Stimulated activated CD4-positive, alpha-beta T cell treated with anti-CD3 and anti-CD28 coated beads, TNF-alpha, amount 100 ng/mL, for 1 hour (primary cell): ENCODE data around the gene PLEKHA5.

Experiments
- DNase-seq, 3 donors: peaks; one replicate each; pipeline ENCODE4 v3.0.0-alpha.2; 2020; ENCODE audit warnings: low read depth in 3 of 3, low spot score in 1 of 3

The PLEKHA5 gene

DNA sequence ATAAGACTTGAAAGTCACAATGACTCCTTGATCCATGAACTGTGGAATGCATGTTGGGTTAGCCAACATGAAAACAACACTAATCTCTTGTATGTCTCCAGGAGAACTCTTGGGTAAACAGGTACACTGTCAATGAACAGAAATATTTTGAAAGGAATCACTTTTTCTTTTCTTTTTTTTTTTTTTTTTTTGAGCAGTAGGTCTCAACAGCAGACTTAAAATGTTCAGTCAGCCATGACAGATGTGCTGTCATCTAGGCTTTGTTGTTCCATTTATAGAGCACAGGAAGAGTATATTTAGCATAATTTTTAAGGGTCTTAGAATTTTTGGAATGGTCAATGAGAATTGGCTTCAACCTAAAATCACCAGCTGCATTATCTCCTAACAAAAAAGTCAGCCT lies 2.3 kb upstream of the PLEKHA5 start:
- DNase-seq, result no peak

DNA sequence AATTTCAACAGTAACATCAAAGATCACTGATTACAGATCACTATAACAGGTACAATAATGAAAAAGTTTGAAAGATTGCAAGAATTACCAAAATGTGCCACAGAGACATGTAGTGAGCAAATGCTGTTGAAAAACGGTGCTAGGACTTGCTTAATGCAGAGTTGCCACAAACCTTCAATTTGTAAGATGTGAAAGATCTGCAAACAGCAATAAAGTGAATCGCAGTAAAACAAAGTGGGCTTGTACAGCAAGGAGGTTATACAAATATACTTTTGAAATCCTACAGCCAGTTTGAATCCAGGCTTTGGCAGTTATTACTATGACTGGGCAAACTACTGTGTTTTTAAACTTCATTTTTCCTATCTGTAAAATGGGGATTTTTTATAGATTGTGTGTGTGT lies 1.0 kb upstream of the PLEKHA5 start:
- DNase-seq, result no peak

DNA sequence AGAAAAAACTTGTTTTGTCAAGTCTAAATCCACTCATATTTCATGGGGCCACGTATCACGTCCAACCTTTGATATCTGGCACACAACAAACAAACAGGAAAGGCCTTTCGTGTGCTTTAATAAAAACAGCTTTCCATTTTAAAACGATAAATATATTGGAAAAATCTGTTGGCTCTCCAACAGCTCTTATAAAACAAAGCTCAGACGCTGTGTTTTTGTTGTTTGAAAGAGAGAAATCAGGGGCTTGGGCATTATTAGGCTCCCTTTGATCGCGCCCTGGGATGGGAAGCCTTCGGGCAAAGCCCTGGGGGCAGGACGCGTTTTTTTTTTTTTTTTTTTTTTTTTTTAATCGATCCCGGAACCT lies 429 bp upstream of the PLEKHA5 start:
- no peak for DNase-seq

DNA sequence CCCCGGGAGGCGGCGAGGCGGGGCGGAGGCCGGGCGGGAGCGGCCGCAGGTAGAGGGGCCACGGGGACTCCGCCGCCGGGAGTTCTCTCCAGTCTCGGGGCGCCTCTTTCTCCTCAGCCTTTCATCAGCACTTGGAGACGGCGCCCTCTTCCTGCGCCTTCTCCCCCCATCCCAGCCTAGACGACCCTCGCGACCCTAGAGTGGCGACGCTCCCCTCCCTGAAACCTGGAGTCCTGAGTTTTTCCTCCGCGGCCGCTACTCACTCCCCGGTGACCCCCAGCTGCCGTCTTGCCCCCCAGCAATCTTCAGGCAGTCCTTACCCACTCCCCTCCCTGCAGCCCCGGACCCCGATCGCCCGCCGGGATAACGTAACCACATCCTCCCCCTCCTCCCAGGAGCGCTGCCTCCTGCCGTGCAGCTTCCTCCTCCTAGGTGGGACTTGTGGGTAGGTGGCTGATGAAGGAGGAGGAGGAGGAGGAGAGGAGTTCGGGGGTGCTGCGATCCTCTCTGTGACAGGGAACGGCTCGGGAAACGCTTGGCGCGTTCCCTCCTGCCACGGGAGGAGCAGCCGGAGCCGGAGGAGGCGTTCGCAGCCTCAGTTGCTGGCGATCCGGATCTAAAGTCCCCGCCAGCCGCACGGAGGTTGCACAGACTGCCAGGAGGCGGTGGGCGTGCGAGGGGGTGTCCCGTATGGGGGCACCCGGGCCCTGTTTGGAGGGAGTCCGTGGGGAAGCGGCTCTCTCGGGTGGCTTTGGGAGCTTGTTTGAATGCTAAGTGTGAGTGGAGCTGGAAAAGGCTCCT lies 891 bp downstream of the PLEKHA5 start:
- no peak for DNase-seq

DNA sequence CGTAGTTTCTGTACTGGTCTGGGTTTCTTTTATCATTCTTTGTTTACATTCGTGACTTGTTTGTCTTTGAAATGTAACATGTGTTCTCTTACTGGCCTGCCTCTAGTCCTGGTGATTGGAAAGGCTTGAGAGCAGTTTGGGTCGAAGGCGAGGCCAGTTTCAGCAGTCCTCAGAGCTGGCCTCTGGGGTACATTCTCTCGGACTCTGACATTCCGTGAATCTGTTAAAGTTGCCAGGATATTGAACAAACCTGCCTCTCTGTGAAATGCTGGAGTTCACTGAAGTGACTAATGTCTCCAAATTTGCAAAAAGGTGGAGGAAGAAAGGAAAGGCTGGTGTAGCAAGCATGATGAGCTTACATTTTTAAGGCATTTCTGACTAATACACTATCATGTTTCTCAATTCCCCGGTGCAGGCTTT lies 1.5 kb downstream of the PLEKHA5 start:
- no peak for DNase-seq

DNA sequence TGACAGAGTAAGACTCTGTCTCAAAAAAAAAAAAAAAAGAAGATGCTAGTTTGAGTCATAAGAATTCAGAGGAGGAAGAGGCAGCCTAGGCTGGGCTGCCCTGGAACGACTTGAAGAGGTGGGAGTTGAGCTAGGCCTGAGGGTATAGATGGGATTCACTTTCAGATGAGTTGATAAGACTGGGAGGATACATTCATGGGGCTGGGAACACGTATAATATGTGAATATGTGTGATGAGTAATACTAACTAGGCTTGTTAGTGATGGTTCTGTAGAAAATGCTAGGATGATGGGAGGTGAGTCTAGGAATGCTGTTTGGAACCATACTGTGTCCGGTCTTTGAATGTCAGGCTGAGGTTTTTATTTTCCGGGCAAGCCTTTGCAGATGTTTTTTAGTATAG lies 9.0 kb downstream of the PLEKHA5 start:
- DNase-seq, result no peak

DNA sequence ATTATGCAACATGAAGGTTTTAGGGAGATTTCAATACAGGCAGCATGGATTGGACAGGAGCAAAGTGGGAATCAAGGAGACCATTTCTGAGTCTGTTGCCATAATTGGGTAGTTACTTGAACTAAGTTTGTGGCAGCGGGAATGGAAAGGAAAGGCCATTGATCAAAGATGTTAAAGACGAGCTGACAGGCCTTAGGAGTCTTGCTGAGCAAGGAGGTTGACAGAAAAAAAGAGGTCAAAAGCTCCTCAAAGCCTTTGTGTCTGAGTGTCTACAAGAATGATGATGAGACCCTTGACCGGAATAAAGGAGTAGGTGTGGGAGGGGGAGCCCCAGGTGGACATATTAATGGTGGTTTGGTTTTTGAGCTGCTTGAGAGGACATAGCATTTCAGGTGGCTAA lies 9.4 kb downstream of the PLEKHA5 start:
- DNase-seq, result no peak

DNA sequence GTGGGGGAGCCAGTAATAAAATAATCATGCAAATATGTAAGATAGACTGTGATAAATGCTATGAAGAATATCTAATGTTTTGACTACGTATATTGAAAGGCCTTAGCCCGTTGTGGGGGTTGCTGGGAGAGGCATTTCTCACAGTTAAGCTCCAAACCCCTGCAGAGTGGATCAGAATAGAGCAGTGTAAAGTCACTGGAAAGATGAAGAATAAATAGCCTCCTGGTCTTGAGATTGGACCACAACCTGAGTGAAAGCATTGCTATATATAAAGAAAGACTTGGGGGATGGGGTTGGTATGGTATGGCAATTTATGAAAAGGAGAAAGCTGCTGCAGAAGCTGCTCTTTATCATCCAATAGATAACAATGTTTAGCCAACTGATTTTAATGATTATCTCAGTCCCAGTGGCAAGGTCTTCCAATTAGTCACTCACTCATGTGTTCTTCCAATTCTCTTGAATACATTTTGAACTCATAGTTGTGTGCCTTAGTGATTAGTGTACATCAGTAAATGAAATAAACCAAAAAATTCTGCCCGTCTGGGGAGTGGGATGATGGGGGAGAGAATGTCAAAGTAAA lies 10.2 kb downstream of the PLEKHA5 start:
- no peak for DNase-seq

DNA sequence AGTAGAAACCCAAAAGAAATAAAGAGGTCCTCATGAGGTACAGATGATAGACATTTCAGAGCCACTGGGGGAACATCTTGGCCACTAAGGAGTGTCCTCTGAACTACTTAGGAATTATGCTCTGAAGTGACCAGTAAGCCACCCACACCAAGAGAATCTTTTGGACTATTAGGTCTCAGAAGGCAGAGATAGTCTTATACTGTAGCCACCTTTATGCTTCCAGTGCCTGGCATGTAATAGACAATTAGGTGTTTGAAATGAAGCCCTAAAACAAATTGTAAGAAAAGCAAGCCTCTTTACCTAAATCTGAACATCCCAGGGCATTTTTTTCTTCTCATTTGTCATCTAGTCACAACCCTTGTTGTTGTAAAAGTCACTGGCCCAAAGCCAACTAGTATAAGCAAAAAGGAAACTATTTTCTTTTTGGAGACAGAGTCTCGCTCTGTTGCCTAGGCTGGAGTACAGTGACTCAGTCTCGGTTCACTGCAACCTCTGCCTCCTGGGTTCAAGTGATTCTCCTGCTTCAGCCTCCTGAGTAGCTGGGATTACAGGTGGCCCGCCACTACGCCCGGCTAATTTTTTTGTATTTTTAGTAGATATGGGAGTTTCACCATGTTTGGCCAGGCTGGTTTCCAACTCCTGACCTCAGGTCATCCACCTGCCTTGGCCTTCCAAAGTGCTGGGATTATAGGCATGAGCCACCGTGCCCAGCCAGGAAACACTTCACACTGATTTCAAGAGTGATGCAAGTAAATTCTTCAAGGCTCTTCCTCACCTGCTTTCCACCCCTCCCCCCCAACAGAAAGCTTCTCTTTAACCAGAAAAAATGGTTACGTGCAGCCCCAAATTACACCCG lies 11.1 kb downstream of the PLEKHA5 start:
- no peak for DNase-seq

DNA sequence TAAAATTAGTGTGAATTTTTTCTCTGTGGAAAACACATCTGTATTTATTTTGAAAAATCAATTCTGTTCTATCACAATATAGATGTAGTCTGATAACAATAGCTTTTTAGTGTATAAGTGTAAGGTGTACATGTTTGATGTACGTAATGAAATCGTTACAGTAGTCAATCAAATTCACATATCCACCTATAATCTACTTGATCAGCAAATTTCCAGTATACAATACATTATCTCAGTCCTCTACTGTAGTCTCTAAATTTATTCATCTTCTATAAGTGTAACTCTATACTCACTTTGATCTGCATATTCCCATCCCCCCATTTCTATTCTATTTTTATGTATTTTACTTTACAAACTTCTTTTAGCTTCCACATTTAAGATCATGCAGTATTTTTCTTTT lies 13.0 kb downstream of the PLEKHA5 start:
- DNase-seq, result no peak

DNA sequence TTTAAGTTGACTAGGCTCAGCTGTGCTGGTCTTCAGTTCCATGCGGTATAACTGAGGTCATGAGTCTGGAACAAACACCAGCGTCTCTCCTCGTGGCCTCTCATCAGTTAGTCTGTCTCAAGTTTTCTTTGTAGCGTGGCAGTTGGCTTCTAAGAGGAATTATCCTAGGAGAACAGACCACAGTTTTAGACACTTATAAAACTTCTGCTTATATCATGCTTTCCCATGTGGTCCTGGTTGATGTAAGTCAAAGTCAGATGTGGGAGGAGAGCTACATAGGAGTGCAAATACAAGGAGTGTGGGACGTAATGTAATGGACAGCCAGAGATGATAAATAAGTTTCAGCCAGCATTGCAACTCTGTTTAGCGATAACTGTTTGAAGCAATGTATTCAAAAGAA lies 14.8 kb downstream of the PLEKHA5 start:
- DNase-seq, result no peak

DNA sequence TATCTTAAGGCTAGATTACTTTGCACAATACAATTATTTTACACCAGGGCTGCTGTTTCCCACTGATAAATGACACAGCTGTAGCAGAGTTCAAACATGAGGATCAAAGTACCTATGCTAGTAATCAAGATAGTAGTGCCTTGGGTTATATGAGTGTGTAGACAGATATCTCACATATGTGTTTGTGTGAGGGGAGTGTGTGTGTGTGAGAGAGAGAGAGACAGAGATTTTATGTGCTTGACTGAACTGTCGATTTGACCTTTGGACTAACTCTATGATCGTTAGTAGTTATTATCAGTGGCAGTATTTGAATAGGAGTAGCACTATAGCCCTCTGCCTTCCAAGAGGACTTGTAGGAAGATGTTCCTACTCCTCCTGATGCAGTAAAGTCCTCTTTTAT lies 15.5 kb downstream of the PLEKHA5 start:
- no peak for DNase-seq

DNA sequence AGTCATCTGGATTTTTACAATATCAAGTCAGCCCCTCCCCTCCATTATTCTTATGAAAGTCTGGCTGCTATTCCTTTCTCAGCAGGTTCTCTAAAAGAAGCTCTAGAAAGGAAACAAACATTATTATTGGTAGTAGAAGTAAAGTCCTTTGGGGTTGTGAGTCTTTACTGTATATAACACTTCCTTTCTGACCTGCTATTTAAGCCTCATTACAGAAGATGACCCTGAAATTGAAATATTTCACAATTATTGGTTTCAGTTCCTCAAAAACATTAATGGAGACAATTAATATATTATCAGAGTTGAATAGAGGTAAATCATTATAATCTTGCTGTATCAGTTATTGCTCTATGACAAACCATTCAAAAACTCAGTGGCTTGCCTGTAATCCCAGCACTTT lies 19.3 kb downstream of the PLEKHA5 start:
- no peak for DNase-seq

DNA sequence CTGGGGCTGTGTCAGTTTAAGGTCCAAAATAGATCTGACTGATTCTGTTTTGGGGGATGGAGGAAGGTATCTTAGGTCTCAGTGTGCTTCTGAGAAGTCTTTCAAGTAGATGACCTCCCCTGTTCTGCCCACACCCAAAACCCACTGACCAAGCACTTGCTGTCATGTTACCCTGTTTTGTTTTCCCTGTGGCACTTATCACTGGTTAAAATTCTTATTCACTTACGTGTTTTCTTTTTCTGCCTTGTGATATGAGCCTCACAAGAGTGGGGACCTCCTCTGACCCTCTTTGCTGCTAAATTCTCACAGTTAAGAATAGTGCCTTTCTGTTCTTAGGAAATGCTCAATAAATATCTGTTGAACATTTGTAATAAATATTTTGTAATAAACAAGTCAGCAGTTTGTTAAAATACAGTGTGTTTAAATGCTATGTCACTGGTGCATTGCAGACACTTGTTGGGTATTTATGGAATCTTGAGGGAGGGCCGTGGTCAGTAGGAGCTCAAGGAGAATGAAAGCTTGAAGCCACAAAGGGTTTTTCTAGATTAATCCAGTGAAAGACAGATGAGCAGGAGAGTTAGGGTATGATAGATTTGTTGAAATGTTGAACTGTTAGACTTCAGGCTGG lies 20.9 kb downstream of the PLEKHA5 start:
- no peak for DNase-seq

DNA sequence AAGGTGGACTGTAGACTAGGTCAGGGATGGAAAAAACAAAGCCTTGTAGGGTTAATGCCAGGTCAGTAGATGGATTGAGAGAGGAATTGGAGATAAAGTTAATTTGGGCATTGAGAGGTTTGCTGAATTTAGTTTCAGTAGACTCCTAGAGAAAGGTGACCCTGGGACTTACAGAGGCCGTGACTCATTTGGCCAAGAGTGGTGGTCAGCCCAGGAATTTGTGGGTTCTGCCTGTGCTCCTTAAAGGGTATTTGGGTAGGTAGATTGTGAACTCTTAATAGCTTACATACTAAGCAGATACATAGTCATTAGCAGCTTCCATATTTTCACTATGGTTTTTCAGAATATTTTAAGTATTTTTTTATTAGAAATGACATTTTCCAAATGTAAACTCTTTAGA lies 21.8 kb downstream of the PLEKHA5 start:
- no peak for DNase-seq

DNA sequence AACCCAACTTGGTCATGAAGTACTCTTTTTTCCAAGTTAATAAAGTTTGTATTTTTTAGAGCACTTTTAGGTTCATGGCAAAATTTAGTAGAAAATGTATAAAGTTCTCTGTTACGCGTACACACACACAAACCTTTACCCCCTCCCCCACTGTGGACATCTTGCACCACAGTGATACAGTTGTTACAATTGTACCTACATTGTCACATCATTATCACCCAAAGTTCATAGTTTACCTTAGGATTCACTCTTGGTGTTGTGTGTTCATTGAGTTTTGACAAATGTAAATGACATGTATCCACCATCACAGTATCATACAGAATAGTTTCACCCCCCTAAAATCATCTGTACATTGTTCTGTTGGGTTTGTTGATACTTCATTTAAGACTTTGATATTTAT lies 23.9 kb downstream of the PLEKHA5 start:
- no peak for DNase-seq

DNA sequence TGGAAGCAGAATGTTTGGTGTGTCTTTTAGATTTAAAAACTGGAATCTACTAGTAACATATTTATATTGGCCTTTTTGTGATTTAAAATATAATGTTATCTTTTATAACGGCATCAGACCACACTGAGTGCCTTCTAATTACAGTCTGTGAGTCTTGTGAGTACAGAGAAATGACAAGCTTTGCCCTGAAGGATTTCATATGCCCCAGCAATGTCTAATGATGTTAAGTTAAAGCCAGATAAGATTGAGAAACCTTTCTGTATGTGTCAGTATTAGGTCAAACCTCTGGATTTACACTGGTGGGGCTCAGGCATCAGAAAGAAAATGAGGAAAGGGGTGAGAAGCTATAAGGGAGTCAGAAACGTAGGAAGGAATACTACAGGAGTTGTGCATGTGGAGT lies 25.2 kb downstream of the PLEKHA5 start:
- DNase-seq, result no peak

DNA sequence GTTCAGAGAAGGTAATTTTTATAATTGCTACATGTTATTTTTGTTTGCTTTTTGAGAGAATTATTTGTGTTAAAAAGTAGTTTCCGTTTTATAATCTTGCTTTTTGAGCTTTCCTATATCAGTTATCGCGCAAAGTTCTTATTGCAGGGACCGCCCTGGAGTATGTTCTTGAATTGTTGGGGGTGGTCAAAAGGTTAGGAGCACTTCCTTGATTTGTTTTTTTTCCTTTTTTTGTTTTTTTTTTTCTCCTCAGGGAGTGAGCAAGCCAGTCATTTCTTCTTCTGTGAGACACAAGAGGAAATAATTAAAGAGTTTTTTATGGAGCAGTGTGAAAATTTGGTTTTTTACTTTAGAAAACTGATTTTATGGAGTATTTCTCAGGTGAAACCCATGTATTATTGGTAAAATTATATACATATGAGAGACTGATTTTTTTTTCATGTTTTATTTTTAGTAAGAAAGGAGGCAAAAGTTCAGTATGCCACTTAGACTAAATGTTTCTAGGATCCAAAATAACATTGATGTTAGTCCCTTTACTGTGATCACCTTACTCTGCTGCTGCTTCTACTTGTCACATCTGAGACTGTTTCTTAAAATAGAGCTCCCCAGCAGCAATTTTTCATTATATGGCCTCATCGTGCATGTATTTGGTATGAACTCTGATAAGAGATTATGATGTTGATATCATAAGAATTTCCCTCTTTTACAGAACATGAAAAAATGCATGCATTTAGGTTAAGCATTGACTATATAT lies 26.6 kb downstream of the PLEKHA5 start:
- DNase-seq, result no peak

DNA sequence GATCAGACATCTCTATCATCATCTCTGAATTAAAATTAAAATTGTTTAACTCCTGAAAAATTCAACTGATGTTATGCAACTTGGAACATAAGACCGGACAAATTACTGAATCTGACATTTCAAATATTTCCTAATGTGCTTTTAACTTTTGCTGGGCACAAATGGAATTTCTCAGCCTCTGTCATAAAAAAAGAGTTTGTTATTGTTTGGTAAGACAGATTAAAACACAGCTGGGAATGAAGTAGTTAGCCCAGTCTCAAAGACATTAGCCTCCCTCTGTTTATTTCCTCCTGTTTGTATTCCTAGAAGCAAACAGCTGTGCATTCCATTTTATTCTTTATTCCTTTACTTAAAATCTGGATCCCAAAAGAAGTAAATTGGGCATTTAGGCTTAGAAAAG lies 29.4 kb downstream of the PLEKHA5 start:
- DNase-seq, result no peak

DNA sequence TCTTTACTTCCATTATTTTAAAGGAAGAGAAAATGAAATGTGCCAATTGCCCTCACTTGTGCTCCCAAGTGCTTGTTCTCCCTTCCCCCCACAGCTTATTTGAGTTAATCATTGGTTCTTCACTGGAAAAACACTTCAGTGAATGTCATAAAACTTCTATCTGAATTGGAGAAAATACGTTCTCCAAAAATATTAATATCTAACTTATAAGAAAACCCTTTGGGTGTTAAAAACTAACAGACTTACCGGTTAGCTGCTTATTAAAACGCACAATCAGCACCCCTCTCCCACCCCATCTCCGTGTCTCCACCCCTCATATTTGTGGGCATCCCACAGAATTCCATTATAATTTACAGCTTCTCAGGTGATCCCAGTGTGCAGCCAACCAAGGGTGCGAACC lies 31.7 kb downstream of the PLEKHA5 start:
- no peak for DNase-seq

DNA sequence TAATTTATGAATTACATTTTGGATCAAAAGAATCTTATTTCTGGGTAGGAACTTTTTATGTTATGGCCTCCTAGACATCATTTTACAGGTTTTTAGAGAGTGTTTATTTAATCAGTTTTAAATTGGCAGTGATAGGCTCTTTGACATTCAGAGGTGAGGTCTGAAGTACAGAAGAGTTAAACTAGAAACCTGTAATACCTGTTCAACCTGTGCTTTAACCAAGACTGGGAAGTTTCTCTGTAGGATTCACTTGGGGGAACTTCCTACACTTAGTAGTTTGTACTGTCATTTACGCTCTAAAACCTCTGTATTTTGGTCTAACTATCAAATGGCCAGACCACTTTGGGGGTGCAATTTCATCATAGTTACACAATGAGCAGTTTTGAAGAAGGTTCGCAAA lies 35.9 kb downstream of the PLEKHA5 start:
- DNase-seq, result no peak
